GM12892 (cell line): ENCODE data around the gene CDH4.

Source experiments
- POLR2A ChIP-seq: IDR thresholded peaks from 2 replicates; pipeline ENCODE4 v1.6.1; 2011; ENCODE audit warnings: low read depth, low read length, control low read depth
- TAF1 ChIP-seq: IDR thresholded peaks from 2 replicates; pipeline ENCODE4 v1.6.1; 2011; ENCODE audit warnings: low read depth, mild to moderate bottlenecking, control low read depth, low read length, borderline replicate concordance

- no peak for TF ChIP-seq POLR2A
- no peak for TF ChIP-seq TAF1
Measured at GRCh38 chr20:61408951-61409740, 157.1 kb downstream of the CDH4 start.
